OCI-LY7 (cell line): ENCODE measurements around the gene UNC45B. TPM values are rescaled to one million over a fixed set of nuclear protein-coding genes. Genes with fewer than 3 reads are reported as not detected.
"Not testable (repeated sequence)": the region's sequence is repeated elsewhere in the genome, so short reads cannot be mapped to it uniquely, and the experiment has no call there.

ENCODE experiments used
- BruUV-seq: library from RNA; stranded (reverse); fragments of 400-500 nt; replicated peaks from 2 replicates; lab custom pipeline; 2021; lab: Mats Ljungman, UMichigan
- CTCF ChIA-PET: fragments of 300-600 bp; sonication (Branson Sonifier 250); formaldehyde crosslinking; loops from one replicate; lab custom pipeline; 2022; ENCODE audit warnings: antibody characterized with exemption; ENCODE audit not compliant: unreplicated experiment; lab: Charles Lee
- POLR2A ChIA-PET: fragments of 300-600 bp; sonication (Branson Sonifier 250); formaldehyde crosslinking; loops from one replicate; lab custom pipeline; 2022; ENCODE audit warnings: antibody characterized with exemption; lab: Charles Lee
- DNase-seq: peaks from one replicate; pipeline ENCODE4 v3.0.0-alpha.2; 2015; ENCODE audit warnings: low spot score
- H2AFZ ChIP-seq: fragments of 200-600 bp; sonication (generic), shearing (Covaris generic); 2 replicates; pipeline ENCODE4 v1.6.1; 2014; ENCODE audit warnings: mild to moderate bottlenecking, antibody characterized with exemption, low read length, moderate library complexity
- H3K27ac ChIP-seq: fragments of 200-600 bp; sonication (generic); 2 replicates; pipeline ENCODE4 v1.5.1; 2014; ENCODE audit warnings: mixed run types, low read depth, mild to moderate bottlenecking, moderate library complexity, low read length, inconsistent platforms; ENCODE audit not compliant: poor library complexity, severe bottlenecking
- H3K36me3 ChIP-seq: fragments of 200-600 bp; sonication (generic); 2 replicates; pipeline ENCODE4 v1.6.1; 2014; ENCODE audit warnings: mild to moderate bottlenecking, antibody characterized with exemption, low read length, moderate library complexity, mixed read lengths; ENCODE audit not compliant: insufficient read depth
- H3K4me1 ChIP-seq: fragments of 200-600 bp; sonication (generic); 2 replicates; pipeline ENCODE4 v1.5.1; 2014; ENCODE audit warnings: mild to moderate bottlenecking, low read length; ENCODE audit not compliant: insufficient read depth, poor library complexity, severe bottlenecking
- H3K4me2 ChIP-seq: fragments of 200-600 bp; sonication (generic); 2 replicates; pipeline ENCODE4 v1.6.1; 2014; ENCODE audit warnings: mild to moderate bottlenecking, low read length
- H3K4me3 ChIP-seq: fragments of 200-600 bp; sonication (generic); 2 replicates; pipeline ENCODE4 v1.5.1; 2014; ENCODE audit warnings: mild to moderate bottlenecking, low read depth, low read length; ENCODE audit not compliant: poor library complexity, severe bottlenecking
- H3K79me2 ChIP-seq: fragments of 200-600 bp; sonication (generic); 2 replicates; pipeline ENCODE4 v1.6.1; 2016; ENCODE audit warnings: low read depth, mild to moderate bottlenecking, low read length, moderate library complexity, mixed read lengths; ENCODE audit not compliant: insufficient read depth
- H3K9me2 ChIP-seq: fragments of 200-600 bp; sonication (generic); 2 replicates; pipeline ENCODE4 v1.6.1; 2016; ENCODE audit warnings: mild to moderate bottlenecking, low read length, mixed read lengths; ENCODE audit not compliant: insufficient read depth
- H3K9me3 ChIP-seq: fragments of 200-600 bp; sonication (generic); 2 replicates; pipeline ENCODE4 v1.6.1; 2014; ENCODE audit warnings: mild to moderate bottlenecking, mixed run types, low read length, mixed read lengths
- H4K20me1 ChIP-seq: fragments of 200-600 bp; sonication (generic); 2 replicates; pipeline ENCODE4 v1.6.1; 2014; ENCODE audit warnings: mild to moderate bottlenecking, antibody characterized with exemption, low read length, moderate library complexity, mixed read lengths; ENCODE audit not compliant: insufficient read depth
- CTCF ChIP-seq: fragments of 200-600 bp; sonication (generic); conservative IDR thresholded peaks from 2 replicates; pipeline ENCODE4 v1.5.1; 2014; ENCODE audit warnings: mild to moderate bottlenecking, antibody characterized with exemption, low read length, moderate library complexity, mixed read lengths
- EZH2phosphoT487 ChIP-seq: fragments of 200-600 bp; sonication (generic); IDR thresholded peaks from 2 replicates; pipeline ENCODE4 v1.6.1; 2018; ENCODE audit warnings: low read depth, borderline replicate concordance, mild to moderate bottlenecking, mixed run types, antibody characterized with exemption, low read length, moderate library complexity, mixed read lengths
- intact Hi-C: fragments of 100-400 bp; cut with micrococcal nuclease; formaldehyde crosslinking; loops from one replicate; pipeline ENCODE4 v1.10.0; 2022; ENCODE audit not compliant: unreplicated experiment
- total RNA-seq, 2 experiments: library from RNA; depleted of rRNA in 1 of 2; stranded (reverse); fragments of >200 nt in 1 of 2; shearing (Covaris generic) in 1 of 2; gene quantifications; 2 replicates each; pipeline ENCODE4 v1.2.3, GENCODE V29; 2014 to 2022

Gene UNC45B
- total RNA-seq, 2 experiments from 2014 or later: not detected

GRCh38 chr17:35171834-35172233 is 24.2 kb downstream of the UNC45B start:
- no peaks in the 10 kb centered on the region for H3K4me1 ChIP-seq
- ChIA-PET POLR2A (no interaction called here), CTCF (no interaction called here)
- no peaks in the 10 kb centered on the region for H3K9me3 ChIP-seq
- no peak overlapping the region for H3K27ac ChIP-seq
- BruUV-seq: no TSS peak
- intact Hi-C loops: loop anchor here (10.0 kb wide), 1 partner anchor 363 kb away; the partner anchor contains the start of gene SLFN12L
- H3K9me2 ChIP-seq: no peaks in the 10 kb centered on the region
- H2AFZ ChIP-seq: no peak overlapping the region
- no peak overlapping the region for H3K4me2 ChIP-seq
- DNase-seq: no peak
- no peaks in the 10 kb centered on the region for H3K36me3 ChIP-seq
- no peaks in the 10 kb centered on the region for H4K20me1 ChIP-seq
- TF ChIP-seq EZH2phosphoT487: no peak
- TF ChIP-seq CTCF: 0 out of 2 replicates have a peak, but pooled peaks have one; percentile 2
- H3K4me3 ChIP-seq: no peak overlapping the region
- H3K79me2 ChIP-seq: no peaks in the 10 kb centered on the region

- BruUV-seq, CTCF ChIA-PET, H3K79me2 ChIP-seq, H3K9me3 ChIP-seq, H3K9me2 ChIP-seq, H3K4me2 ChIP-seq, H4K20me1 ChIP-seq, H3K4me3 ChIP-seq, H3K27ac ChIP-seq, DNase-seq, H3K36me3 ChIP-seq, H2AFZ ChIP-seq, H3K4me1 ChIP-seq, POLR2A ChIA-PET: not testable (repeated sequence)
- intact Hi-C loops: loop anchor here (10.0 kb wide), 1 partner anchor 362 kb away; the partner anchor contains the start of gene SLFN12L
Measured at GRCh38 chr17:35172321-35172720, 24.7 kb downstream of the UNC45B start.

- ChIA-PET CTCF (no interaction called here), POLR2A (interaction anchor here (0.6 kb wide), 1 partner anchor 209 kb away, joined by 4 read pairs; no protein-coding TSS in a partner anchor)
- Histone ChIP-seq H3K9me2 (no peaks in the 10 kb centered on the region), H3K4me2 (no peak overlapping the region), H3K4me3 (no peak overlapping the region), H2AFZ (no peak overlapping the region), H3K36me3 (no peaks in the 10 kb centered on the region), H4K20me1 (no peaks in the 10 kb centered on the region), H3K4me1 (no peaks in the 10 kb centered on the region), H3K27ac (no peak overlapping the region), H3K79me2 (no peaks in the 10 kb centered on the region), H3K9me3 (no peaks in the 10 kb centered on the region)
- intact Hi-C loops: loop anchor here (10.0 kb wide), 1 partner anchor 360 kb away; the partner anchor contains the start of gene SLFN12L
- DNase-seq: no peak
- no TSS peak for BruUV-seq
- TF ChIP-seq EZH2phosphoT487: no peak
- TF ChIP-seq CTCF: no peak
Measured at GRCh38 chr17:35174835-35175334, 27.3 kb downstream of the UNC45B start.
